A549 (cell line): ENCODE measurements around the gene SAMMSON. TPM values are rescaled to one million over a fixed set of nuclear protein-coding genes. Genes with fewer than 3 reads are reported as not detected.

Experiments
- ATAC-seq, 2 experiments: fragments of 200-7000 bp in 1 of 2; fragments of >200 bp in 1 of 2; cut with Nextera tagmentation in 1 of 2; cut with Tn5 transposase in 1 of 2; 3 replicates each; pipeline versions ENCODE4 v1.8.0 to v1.9.1; 2018 to 2020; ENCODE audit warnings: mild to moderate bottlenecking in 1 of 2, moderate library complexity in 1 of 2
- CTCF ChIA-PET: fragments of 300-600 bp; sonication (Branson Sonifier 250); formaldehyde crosslinking; extraction: SDS; loops from one replicate; lab custom pipeline; 2021; ENCODE audit warnings: antibody characterized with exemption, inconsistent platforms; lab: Yijun Ruan, JAX
- POLR2A ChIA-PET: fragments of 350-600 bp; formaldehyde crosslinking; extraction: SDS; loops from one replicate; lab custom pipeline; 2021; ENCODE audit warnings: antibody characterized with exemption, inconsistent platforms; lab: Yijun Ruan, JAX
- DNase-seq, 2 experiments: peaks; one replicate each; pipeline versions ENCODE4 v3.0.0 to v3.0.0-alpha.2; 2011 to 2016; ENCODE audit warnings: low read depth in 1 of 2, low spot score in 1 of 2
- FAIRE-seq: peaks from 2 replicates; lab custom pipeline; 2011; peaks lifted over from hg19 to GRCh38; lab: Jason Lieb, UNC
- H3K27ac ChIP-seq, 2 experiments: fragments of >200 bp; sonication (Bioruptor Twin); formaldehyde crosslinking; 3 replicates each; pipeline ENCODE4 v1.5.1; 2016 to 2017
- H3K4me1 ChIP-seq: fragments of >200 bp; sonication (Bioruptor Twin); formaldehyde crosslinking; 3 replicates; pipeline ENCODE4 v1.6.1; 2016
- H3K4me2 ChIP-seq: fragments of >200 bp; sonication (Bioruptor Twin); formaldehyde crosslinking; 3 replicates; pipeline ENCODE4 v1.6.1; 2016
- H3K4me3 ChIP-seq: fragments of >200 bp; sonication (Bioruptor Twin); formaldehyde crosslinking; 3 replicates; pipeline ENCODE4 v1.5.1; 2016
- H3K9me3 ChIP-seq: fragments of >200 bp; sonication (Bioruptor Twin); formaldehyde crosslinking; 3 replicates; pipeline ENCODE4 v1.6.1; 2016
- ATOH8 ChIP-seq: fragments of 250-450 bp; sonication (Bioruptor Pico); IDR thresholded peaks from 2 replicates; pipeline ENCODE4 v1.5.0; 2020; ENCODE audit warnings: low read depth, mild to moderate bottlenecking, moderate library complexity
- BCL3 ChIP-seq: fragments of >200 bp; sonication (Bioruptor Twin); formaldehyde crosslinking; IDR thresholded peaks from 3 replicates; pipeline ENCODE4 v1.6.1; 2016
- CEBPB ChIP-seq, 2 experiments: fragments of >200 bp in 1 of 2; sonication (Bioruptor Twin) in 1 of 2; formaldehyde crosslinking in 1 of 2; IDR thresholded peaks; 2 replicates each; pipeline ENCODE4 v1.6.1; 2012 to 2016
- EHF ChIP-seq: fragments of 250-450 bp; sonication (Bioruptor Pico); IDR thresholded peaks from 2 replicates; pipeline ENCODE4 v1.5.0; 2020; ENCODE audit warnings: mild to moderate bottlenecking
- FOSB ChIP-seq: fragments of 250-450 bp; sonication (Bioruptor Pico); IDR thresholded peaks from 2 replicates; pipeline ENCODE4 v1.5.0; 2020; ENCODE audit warnings: mild to moderate bottlenecking, moderate library complexity
- FOXS1 ChIP-seq: fragments of 250-450 bp; sonication (Bioruptor Pico); IDR thresholded peaks from 2 replicates; pipeline ENCODE4 v1.5.0; 2020; ENCODE audit warnings: mild to moderate bottlenecking, moderate library complexity
- GATA3 ChIP-seq: IDR thresholded peaks from 2 replicates; pipeline ENCODE4 v1.6.1; 2012; ENCODE audit warnings: borderline replicate concordance
- HOXA7 ChIP-seq: fragments of 250-450 bp; sonication (Bioruptor Pico); IDR thresholded peaks from 2 replicates; pipeline ENCODE4 v1.5.0; 2020; ENCODE audit warnings: mild to moderate bottlenecking, moderate library complexity
- HOXB13 ChIP-seq: fragments of 250-450 bp; sonication (Bioruptor Pico); IDR thresholded peaks from 2 replicates; pipeline ENCODE4 v1.5.0; 2020; ENCODE audit warnings: low read depth, mild to moderate bottlenecking, moderate library complexity
- HOXB5 ChIP-seq: fragments of 250-450 bp; sonication (Bioruptor Pico); IDR thresholded peaks from 2 replicates; pipeline ENCODE4 v1.5.0; 2020; ENCODE audit warnings: mild to moderate bottlenecking, moderate library complexity
- KDM1A ChIP-seq: fragments of 200-600 bp; sonication (generic); IDR thresholded peaks from 2 replicates; pipeline ENCODE4 v1.6.1; 2016; ENCODE audit warnings: low read depth, mild to moderate bottlenecking
- NPAS2 ChIP-seq: fragments of 250-450 bp; sonication (Bioruptor Pico); IDR thresholded peaks from 2 replicates; pipeline ENCODE4 v1.8.0; 2022; ENCODE audit warnings: mild to moderate bottlenecking, moderate library complexity, borderline replicate concordance
- POLR2AphosphoS2 ChIP-seq: conservative IDR thresholded peaks from 2 replicates; pipeline ENCODE4 v1.6.1; 2012; ENCODE audit warnings: low read length, improper control_type of control experiment, inconsistent platforms
- RARB ChIP-seq: fragments of 250-450 bp; sonication (Bioruptor Pico); IDR thresholded peaks from 2 replicates; pipeline ENCODE4 v1.8.0; 2021; ENCODE audit warnings: mild to moderate bottlenecking, moderate library complexity
- RCOR1 ChIP-seq: fragments of 150-350 bp; IDR thresholded peaks from 2 replicates; pipeline ENCODE4 v1.6.1; 2014; ENCODE audit warnings: antibody characterized with exemption, low read length, low read depth
- REST ChIP-seq: fragments of 200-600 bp; sonication (generic); IDR thresholded peaks from 2 replicates; pipeline ENCODE4 v1.6.1; 2016; ENCODE audit warnings: antibody characterized with exemption, mild to moderate bottlenecking, moderate library complexity
- TFCP2L1 ChIP-seq: fragments of 250-450 bp; sonication (Bioruptor Pico); IDR thresholded peaks from 2 replicates; pipeline ENCODE4 v1.5.0; 2021; ENCODE audit warnings: mild to moderate bottlenecking
- TP53 ChIP-seq: fragments of 250-450 bp; sonication (Bioruptor Pico); IDR thresholded peaks from 2 replicates; pipeline ENCODE4 v1.5.0; 2021; ENCODE audit warnings: mild to moderate bottlenecking, moderate library complexity
- USF2 ChIP-seq: fragments of 450-650 bp; IDR thresholded peaks from 2 replicates; pipeline ENCODE4 v1.6.1; 2014; ENCODE audit warnings: antibody characterized with exemption
- WGBS: methylation state at CpG from one replicate; pipeline ENCODE4 v1.1.6; 2017; ENCODE audit errors: missing lambda C conversion rate; 5-methylcytosine and 5-hydroxymethylcytosine counted together
- polyA plus RNA-seq, 4 experiments: library from polyadenylated mRNA; depleted of rRNA in 3 of 4; stranded (reverse); fragments of >200 nt; fragmentation: RNase III in 1 of 4; extraction: RNeasy Plus Mini Kit Qiagen cat#74134 plus additional on column Dnase treatment in 1 of 4; gene quantifications; 2 replicates in 3 of 4; 3 replicates in 1 of 4; pipeline ENCODE4 v1.2.3, GENCODE V29; 2011 to 2017

Gene SAMMSON
- polyA plus RNA-seq, 2 of the 4 experiments (the other 2 are of a cell fraction): not detected

GRCh38 chr3:69997631-69998307 lies 1.8 kb upstream of the SAMMSON start:
- no peak for TF ChIP-seq RARB (CRISPR knock-in tag)
- TF ChIP-seq KDM1A: no peak
- no peak for TF ChIP-seq EHF
- TF ChIP-seq USF2: no peak
- no peak for TF ChIP-seq HOXB13 (CRISPR knock-in tag)
- TF ChIP-seq ATOH8 (CRISPR knock-in tag): no peak
- TF ChIP-seq REST: no peak
- TF ChIP-seq HOXA7 (CRISPR knock-in tag): no peak
- no peak for TF ChIP-seq GATA3
- Histone ChIP-seq H3K4me2 (no peak overlapping the region), H3K4me1 (peaks cover 4% of the 10 kb centered on the region; the same call in 2 of the 3 replicates), H3K9me3 (no peaks in the 10 kb centered on the region), H3K4me3 (no peak overlapping the region), H3K27ac (no peak overlapping the region)
- ATAC-seq: no peak
- ChIA-PET POLR2A (no interaction called here), CTCF (interaction anchor here (0.6 to 1.3 kb wide), 2 partner anchors 306 to 1056 kb away, joined by 3 read pairs; no protein-coding TSS in a partner anchor)
- FAIRE-seq: no peak
- no peak for DNase-seq
- WGBS: 66% methylated on average over 3 of the region's 3 CpGs

DNA sequence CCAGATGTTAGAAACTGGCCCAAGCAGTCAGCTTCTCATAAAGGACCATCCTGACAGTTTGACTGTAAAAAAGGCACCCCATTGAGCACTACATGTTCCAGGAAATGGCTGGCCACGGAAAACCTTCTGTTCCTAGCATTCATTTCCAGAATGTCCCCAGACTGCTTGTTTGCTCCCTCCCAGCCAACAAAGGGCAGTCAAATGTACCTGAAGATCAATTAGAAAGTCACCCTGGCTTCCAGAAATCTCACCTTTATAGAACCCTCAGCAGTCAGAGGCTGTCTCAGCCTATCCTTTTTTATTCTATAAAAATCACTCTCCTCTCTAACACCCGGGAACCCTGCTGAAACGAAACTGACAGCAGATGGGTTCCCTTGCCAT lies 784 bp upstream of the SAMMSON start:
- no peak for ATAC-seq
- Histone ChIP-seq H3K4me1 (peaks cover 4% of the 10 kb centered on the region; the same call in 2 of the 3 replicates), H3K27ac (no peak overlapping the region; a peak in 1 of 6 replicates), H3K9me3 (no peaks in the 10 kb centered on the region), H3K4me2 (peak overlapping the region; percentile 46), H3K4me3 (peak overlapping the region; percentile 25)
- FAIRE-seq: no peak
- no peak for DNase-seq
- ChIA-PET CTCF (interaction anchor here (1.3 kb wide), 1 partner anchor 1055 kb away, joined by 3 read pairs; no protein-coding TSS in a partner anchor), POLR2A (no interaction called here)
- TF ChIP-seq POLR2AphosphoS2 (no peak), TFCP2L1 (CRISPR knock-in tag) (no peak), RCOR1 (no peak), CEBPB (IDR thresholded peaks at IDR 0.05) (no peak), BCL3 (no peak), FOXS1 (no peak), NPAS2 (CRISPR knock-in tag) (no peak), KDM1A (no peak), TP53 (CRISPR knock-in tag) (no peak), HOXB5 (no peak), FOSB (CRISPR knock-in tag) (no peak)
- WGBS: 14% methylated on average over 3 of the region's 3 CpGs
